ENCODE measurements around the gene PADI6.

The PADI6 gene

DNA sequence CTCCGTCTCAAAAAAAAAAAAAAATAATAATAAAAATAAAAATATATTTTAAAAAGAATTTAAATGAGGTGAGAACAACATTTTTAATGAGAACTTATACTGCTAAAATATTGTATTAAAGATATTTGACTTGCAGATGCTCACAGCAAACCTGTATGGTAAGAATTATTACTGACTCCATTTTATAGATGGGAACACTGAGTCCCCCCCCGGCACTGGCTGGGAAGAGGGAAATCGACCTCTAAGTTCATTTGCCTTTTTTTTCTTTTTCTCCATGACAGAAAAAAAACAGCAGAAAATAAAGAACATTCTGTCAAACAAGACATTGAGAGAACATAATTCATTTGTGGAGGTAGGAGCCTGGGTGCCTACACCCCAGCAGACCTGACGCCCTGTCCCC is 13.4 kb upstream of the PADI6 start:
- DNase-seq: no peak

DNA sequence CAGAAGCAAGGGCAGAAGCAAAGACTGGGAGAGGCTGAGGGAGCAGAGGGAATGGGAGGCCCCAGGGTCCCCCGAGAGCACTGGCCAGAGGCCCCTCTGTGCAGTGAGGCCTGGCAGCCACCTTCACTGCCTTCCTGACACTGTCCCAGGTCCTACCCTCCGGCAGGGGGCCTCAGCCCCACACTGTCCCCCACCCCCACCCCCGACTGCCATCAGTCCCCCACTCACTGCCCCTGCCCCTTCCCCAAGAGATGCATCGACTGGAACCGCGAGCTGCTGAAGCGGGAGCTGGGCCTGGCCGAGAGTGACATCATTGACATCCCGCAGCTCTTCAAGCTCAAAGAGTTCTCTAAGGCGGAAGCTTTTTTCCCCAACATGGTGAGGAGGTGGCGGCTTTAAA is 13.0 kb upstream of the PADI6 start:
- DNase-seq: no peak

DNA sequence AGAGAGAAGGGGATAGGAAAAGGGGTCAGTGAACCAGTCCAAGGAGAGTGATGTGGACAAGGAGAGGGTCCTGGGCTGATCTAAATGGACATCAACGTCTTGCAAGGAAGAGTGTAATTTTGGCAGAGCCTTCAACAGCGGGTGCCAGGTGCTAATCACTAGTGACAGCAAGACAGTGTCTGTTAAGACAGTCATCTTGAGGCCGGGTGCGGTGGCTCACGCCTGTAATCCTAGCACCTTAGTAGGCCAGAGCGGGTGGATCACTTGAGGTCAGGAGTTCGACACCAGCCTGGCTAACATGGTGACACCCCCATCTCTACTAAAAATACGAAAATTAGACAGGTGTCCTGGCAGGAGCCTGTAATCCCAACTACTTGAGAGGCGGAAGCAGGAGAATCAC is 12.2 kb upstream of the PADI6 start:
- DNase-seq: no peak

DNA sequence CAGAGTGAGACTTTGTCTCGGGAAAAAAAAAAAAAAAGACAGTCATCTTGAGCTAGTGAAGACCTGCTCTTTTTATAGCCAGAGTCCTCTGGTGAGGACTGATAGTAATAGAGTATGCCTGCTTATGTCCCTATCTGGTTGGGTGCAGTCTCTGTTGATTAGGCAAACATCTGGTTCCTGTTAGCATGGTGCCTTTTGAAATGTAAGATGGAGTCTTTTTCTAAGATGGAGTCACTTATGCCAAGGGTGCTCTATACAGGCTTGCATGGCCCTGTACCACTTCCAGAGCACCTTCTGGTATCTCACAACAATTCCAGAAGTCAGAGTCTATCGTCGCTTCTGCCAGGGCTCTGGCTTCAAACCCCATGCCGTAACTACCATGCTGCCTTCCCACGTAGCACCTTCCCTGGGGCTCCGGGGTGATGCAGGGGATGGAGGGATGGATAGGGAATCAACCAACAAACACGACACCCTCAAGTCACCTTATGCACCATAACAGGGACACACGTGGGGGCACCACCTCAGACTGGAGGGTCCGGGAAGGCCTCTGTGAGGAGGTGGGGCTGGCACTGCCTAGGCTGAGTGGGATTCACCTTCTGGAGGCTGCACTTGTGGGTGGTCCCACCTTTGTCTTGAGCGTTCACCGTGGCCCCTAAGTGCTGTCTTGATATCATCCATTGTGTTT is 11.6 kb upstream of the PADI6 start:
- no peak for DNase-seq

DNA sequence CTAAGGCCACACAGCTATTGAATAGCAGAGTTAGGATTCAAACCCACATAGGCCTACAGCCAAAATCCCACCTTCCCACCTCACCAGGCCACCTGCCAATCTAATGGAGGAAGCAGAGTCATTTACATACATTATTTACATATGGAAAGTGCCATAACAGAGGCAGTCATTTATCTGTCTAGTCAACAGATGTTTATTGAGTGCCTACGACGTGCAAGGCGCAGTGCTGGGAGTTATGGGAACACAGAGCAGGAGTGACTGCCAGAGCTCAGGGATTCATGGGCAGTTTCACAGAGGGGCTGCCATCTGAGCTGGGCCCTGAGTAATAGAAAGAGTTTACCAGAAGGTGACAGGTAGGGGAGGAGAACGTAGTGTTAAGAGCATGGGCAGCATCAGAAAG is 10.3 kb upstream of the PADI6 start:
- no peak for DNase-seq

DNA sequence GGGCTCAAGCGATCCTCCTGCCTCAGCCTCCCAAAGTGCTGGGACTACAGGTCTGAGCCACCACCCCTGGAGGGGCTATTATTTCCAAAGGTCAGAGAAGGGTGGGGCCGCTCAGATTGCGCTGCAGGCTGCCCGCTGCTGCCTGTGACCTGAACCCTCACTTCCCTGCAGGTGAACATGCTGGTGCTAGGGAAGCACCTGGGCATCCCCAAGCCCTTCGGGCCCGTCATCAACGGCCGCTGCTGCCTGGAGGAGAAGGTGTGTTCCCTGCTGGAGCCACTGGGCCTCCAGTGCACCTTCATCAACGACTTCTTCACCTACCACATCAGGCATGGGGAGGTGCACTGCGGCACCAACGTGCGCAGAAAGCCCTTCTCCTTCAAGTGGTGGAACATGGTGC is 8.6 kb upstream of the PADI6 start:
- DNase-seq: no peak

DNA sequence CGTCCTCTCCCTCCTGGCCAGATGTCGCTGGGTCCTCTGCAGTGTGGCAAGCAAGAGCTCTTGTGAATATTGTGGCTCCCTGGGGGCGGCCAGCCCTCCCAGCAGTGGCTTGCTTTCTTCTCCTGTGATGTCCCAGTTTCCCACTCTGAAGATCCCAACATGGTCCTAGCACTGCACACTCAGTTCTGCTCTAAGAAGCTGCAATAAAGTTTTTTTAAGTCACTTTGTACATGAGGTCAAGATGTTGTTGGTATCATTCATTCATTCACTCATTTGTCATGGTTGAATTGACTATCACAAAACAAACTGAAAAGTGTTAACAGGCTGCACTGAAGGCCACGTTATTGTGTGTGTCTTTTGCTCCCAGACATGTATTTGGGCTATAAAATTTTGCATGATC is 8.2 kb upstream of the PADI6 start:
- no peak for DNase-seq

DNA sequence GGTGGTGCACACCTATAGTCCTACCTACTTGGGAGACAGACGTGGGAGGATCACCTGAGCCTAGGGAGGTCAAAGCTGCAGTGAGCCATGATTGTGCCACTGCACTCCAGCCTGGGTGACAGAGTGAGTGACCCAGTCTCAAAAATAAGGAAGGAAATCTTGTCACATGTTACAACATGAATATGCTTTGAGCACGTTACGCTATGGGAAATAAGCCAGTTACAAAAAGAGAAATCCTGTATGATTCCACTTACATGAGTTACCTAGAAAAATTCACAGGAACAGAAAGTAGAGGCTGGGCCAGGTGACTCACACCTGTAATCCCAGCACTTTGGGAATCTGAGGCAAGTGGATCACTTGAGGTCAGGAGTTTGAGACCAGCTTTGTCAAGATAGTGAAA is 6.7 kb upstream of the PADI6 start:
- DNase-seq: no peak

DNA sequence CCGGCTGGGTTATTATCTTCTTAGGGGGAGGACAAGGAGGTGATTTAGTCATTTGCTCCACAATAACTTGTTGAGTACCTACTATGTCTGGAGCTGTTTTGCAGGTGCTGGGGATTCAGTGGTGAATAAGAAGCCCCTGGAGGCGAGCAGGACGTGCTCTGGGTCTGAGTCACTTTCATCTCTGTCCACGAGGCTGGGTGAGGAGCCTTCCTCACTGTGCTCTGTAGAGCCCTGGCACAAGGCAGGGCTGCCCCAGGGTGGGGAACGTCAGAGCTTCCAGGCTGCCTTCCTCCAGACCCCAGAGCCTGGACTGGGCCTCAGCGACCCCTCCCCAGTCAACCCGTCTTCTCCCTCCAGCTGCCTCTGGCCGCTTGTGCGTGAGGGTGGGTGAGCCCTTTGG is 2.5 kb upstream of the PADI6 start:
- DNase-seq: no peak

DNA sequence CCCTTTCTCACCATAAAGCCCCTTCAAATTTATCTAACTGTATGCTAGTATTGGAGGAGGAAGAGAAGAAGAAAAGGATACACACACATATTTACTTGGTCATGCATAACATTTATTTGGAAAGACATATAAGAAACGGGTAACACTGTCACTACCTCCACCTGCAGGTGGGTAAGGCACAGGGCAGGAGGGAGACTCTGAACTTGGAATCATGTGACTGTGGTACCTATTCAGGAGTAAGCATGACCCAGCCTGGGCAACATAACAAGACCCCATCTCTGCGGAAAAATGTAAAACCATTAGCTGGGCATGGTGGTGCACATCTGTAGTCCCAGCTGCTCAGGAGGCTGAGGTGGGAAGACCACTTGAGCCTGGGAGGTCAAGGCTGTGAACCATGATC is 1.4 kb upstream of the PADI6 start:
- no peak for DNase-seq

DNA sequence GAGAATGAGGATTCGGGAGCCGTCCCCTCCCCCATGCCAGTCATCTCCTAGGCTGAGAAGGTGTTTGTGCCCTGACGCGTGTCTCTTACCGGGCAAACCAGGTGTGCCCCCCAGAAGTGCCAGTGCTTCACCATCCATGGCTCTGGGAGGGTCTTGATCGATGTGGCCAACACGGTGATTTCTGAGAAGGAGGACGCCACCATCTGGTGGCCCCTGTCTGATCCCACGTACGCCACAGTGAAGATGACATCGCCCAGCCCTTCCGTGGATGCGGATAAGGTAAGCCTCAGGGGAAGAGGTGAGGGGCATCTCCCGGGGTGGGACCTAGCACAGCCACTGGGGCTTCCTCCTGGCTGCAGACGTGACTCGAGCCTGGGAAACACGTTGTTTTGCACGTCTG is 959 bp downstream of the PADI6 start:
- DNase-seq: no peak

DNA sequence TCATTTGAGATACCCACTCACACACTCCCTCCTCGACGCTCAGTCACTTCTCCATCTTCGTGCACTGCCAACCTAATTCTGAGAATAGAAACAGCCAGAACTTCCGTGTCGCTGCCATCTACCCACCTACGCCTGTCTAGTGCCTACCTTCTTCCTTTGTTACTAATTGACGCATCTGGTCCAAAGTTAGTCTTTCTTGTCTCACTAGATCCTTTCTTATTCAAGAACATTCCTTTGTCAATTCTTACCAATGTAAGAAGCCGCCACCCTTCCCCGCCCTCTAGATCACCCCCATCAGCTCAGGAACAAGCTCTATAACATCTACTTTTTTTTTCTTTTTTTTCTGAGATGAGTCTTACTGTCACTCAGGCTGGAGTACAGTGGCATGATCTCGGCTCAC is 3.7 kb downstream of the PADI6 start:
- DNase-seq: no peak

DNA sequence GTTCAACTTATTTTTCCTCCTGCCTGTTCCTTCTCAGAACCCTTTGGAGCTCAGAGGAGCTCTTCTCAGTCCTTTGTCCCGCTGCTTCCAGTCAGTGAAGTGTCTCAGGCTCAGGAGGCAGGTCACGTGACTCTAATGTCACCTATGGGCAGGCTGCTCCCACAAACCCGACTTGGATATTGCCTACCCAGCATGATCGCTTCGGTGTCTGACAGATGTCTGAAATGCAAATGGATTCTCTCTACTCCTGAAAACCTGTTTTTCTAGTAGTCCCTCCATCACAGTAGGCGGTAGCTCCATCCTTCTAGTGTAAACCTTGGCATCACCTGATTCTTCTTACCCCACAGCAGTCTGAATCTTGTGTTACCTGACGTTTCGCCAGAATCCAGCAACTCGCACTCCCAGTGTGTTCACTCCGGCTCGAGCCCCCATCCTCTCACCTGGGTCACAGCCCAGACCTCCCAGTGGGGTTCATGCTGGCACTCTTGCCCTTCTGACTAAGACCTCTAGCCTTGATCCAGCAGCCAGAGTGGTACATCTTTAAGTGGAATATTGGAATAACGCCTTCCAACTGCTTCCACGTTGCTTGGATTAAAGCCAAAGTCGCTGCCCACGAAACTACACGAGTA is 5.4 kb downstream of the PADI6 start:
- DNase-seq: no peak

DNA sequence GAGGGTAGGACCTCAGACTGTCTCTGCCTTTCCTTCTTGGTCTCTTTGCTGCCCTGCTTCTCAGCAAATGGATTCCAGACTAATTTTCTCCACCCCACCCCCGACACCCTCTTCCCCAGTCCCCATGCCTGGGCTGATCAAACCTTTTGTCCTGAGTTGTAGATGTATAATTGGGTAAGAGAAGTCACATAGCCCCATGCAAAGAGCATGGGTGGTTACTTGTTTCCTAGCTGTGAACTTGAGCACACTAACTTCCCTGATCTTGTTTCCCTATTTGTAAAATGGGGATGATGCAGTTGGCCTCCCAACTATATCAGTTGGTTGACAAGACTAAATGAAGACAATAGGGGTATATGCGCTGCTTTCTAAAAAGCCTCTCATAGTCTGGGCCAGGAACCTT is 9.2 kb downstream of the PADI6 start:
- no peak for DNase-seq

DNA sequence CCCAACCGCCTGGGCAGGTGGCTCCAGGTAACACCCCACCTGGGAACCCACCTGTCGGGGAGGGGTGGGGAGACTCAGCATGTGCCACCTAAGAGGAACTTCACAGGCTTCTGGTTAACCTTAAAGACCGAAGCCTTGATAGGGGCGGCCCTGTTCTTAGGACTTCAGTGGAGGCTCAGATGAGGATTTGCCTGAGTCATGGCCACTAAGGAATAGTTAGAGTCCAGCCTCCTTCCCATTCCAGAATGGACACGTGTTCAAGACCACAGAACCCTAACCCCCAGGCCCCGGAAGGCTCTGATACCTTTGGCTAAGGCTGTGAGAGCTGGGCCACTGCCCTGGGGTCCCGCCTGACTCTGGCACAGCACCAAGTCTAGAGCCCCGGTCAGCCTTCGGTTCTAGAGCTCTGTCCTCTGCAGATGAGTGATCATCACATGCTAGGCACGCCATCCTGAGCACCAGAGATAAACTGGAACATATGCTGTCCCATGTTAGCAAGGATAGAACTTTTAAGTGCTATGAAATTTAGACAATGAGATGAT is 20.3 kb downstream of the PADI6 start:
- DNase-seq: no peak

DNA sequence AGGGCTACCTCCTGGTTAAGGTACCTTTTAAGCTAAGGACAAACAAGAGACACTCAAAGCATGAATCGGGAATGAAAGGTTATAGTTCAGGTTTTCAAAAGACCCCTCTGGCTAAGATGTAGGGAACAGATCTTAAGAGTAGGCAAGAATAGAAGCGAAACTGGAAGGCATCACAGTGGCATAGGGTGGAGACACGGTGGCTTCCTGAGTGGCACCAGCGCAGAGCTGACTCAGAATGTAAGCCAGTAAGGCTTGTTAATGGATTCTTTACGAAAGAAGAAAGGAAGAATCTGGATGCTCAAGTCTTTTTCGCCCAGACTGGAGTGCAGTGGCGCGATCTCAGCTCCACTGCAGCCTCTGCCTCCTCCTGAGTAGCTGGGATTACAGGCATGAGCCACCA is 21.2 kb downstream of the PADI6 start:
- peak; percentile 8 for DNase-seq

DNA sequence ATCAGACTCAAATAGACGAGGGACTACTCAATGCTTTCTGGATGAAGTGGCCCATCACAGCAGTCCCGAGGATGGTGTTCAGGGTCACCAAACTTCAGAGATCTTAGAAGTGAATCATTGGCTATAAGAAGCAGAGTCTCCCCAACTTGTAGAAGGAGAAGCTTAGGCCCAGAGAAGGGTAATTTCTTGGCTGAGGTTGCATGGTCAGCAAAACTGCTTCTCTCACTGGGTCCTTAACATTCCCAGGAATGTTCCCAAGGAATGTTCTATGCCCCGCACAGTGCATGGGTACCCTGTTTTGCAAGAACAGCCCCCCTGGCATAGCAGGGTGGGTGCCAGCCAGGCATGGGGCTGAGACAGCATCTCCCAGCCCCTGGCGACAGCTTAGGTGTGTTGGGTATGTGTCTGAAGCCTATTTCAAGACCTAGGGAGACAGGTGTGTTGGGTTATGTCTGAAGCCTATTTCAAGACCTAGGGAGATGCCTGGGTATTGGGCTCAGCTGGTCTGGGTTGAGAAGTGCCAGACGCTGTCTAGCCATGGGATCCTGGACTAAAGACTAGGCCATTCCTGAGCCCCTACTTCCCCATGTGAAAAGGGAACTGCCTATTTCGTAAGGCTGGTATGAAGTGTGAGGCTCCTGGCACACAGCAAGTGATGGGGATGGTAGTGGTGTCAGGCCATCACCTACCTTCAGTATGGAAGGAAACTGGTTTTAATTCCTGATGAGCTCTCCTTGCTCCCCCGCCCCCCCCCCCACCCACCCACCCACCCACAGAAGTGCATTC is 26.1 kb downstream of the PADI6 start:
- DNase-seq: no peak

DNA sequence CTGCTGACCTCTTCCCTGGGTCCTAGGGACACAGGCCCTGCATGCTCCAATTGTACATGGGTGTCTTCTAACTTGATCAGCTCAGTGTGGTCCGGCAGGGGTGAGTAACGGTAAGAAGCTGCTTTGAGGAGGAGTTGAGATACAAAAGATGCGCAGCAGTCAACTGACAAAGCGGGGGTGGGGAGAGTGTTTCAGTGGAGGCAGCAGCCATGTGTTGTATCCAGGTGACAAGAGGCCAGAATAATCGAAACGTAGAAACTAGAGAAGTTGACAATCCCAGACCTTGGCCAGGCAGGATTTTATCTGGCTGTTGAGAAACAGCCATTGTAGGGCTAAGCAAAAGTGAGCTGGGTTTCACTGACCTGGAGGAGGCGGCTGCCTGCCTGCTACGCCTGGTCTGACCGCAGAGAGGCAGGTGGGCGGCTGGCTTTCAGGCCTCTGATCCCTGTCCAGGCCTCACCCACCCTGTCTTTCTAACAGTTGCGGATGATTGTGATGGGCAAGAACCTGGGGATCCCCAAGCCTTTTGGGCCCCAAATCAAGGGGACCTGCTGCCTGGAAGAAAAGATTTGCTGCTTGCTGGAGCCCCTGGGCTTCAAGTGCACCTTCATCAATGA is 28.8 kb downstream of the PADI6 start:
- DNase-seq: no peak

DNA sequence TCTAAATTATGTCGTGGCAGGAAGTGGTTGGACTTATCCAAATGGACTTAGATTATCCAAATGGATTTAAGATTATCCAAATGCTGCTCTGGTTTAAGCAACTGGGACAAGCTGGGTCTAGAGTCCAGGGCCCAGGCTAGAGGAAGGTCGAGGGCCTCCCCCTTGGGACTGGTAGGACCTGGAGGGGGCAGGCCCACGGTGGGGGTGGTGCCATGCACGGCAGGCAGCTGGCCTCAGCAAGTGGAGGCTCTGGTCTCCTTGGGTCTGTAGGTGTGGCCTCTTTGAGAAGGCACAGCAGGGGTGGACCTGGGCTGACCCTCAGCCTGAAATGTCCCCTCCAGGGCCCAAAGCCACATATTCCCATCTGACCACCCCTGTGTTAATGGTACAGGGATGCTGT is 29.8 kb downstream of the PADI6 start:
- DNase-seq: no peak

DNA sequence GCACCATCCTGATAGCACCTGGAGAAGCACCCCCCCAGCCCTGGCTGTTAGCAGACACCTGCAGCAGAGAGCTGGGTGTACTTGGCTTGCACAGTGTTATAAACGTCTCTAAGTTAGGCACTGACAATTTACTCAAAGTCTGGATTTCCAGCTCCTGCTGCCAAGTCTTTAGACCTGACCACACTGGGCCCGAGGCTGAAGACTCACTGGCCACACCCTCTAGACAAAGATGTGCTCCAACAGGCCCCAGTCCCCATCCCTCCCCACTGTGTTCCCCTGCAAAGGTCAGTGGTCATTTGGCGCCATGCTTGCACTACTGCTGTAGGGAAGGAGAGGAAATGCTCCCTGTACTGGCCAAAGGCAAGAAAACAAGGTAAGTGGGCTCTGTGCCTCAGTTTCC is 31.1 kb downstream of the PADI6 start:
- no peak for DNase-seq

DNA sequence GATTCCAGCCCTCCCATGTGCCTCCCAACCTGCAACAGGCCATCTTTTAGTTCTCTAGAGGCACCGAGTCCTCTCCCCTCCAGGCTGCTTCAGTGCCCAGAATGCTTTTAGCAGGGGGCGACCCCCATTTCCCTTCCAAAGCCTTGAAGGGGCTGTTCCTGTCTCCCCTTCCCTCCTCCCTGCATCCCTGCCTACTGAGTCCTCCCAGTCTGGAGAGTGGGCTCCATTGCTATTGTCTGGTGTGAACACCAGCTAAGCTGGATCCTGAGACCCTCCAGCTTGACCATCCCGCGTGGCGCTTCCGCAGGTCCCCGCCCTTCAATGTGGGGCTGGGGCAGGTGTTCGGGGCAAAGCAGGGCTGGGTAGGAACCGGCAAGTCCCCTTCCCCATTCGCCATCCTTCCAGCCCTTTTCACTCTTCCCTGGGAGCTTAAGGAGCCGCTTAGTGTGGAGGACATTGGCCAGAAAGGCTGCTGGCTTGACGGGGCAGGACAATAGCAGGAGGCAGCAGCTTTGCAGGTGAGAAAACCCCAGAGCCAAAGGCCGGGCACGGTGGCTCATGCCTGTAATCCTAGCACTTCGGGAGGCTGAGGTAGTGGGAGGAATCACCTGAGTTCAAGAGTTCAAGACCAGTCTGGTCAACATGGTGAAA is 32.2 kb downstream of the PADI6 start:
- DNase-seq: no peak

DNA sequence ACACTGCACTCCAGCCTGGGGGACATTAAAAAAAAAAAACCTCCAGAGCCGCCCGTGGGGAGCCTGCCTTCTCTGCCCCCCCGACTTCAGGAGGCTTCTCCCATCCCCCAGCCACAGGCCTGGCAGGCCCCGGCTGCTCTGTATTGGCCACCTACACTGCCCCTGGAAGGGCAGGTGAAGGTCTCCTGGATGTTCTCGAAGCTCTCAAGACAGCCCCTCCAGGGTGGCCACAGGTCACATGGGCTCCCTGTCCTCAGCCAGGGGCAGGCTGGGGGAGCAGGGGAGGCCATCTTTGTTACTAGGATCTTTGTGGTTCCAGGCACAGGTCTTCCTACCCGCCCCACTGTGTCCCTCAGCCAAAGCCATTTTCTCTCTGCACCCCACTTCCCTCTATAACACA is 32.8 kb downstream of the PADI6 start:
- no peak for DNase-seq
